Dendritic cell treated with granulocyte-macrophage colony-stimulating factor and Interleukin-4, amounts not matched to agents 40 ng/mL and 50 ng/mL, for 4 days (primary cell): ENCODE results near the gene OXLD1.

ENCODE experiments used
- H3K27ac Mint-ChIP-seq: one replicate; pipeline ENCODE4 v1.8.0; 2022; ENCODE audit warnings: mild to moderate bottlenecking, mixed read lengths
- H3K27me3 Mint-ChIP-seq: one replicate; pipeline ENCODE4 v1.8.0; 2022; ENCODE audit warnings: mild to moderate bottlenecking, mixed read lengths
- H3K36me3 Mint-ChIP-seq: one replicate; pipeline ENCODE4 v1.8.0; 2022; ENCODE audit warnings: low read depth, mixed read lengths
- H3K4me1 Mint-ChIP-seq: one replicate; pipeline ENCODE4 v1.8.0; 2022; ENCODE audit warnings: low read depth, mixed read lengths
- H3K4me3 Mint-ChIP-seq: one replicate; pipeline ENCODE4 v1.8.0; 2022; ENCODE audit warnings: mild to moderate bottlenecking, moderate library complexity, mixed read lengths
- H3K9me3 Mint-ChIP-seq: one replicate; pipeline ENCODE4 v1.8.0; 2022; ENCODE audit warnings: mixed read lengths
- intact Hi-C: fragments of 100-400 bp; cut with micrococcal nuclease; formaldehyde crosslinking; loops from one replicate; pipeline ENCODE4 v1.15.0; 2022

The OXLD1 gene

GRCh38 chr17:81615401-81615930, 50.9 kb downstream of the OXLD1 start:
- H3K36me3 Mint-ChIP-seq: peaks cover 98% of the 10 kb centered on the region
- H3K4me1 Mint-ChIP-seq: peaks cover 27% of the 10 kb centered on the region
- H3K27me3 Mint-ChIP-seq: no peaks in the 10 kb centered on the region
- intact Hi-C loops: no loop called here
- H3K4me3 Mint-ChIP-seq: no peak overlapping the region
- no peaks in the 10 kb centered on the region for H3K9me3 Mint-ChIP-seq
- H3K27ac Mint-ChIP-seq: no peak overlapping the region
